HL-60 (cell line): ENCODE data around the gene GPNMB.

Experiments used
- CTCF ChIP-seq: IDR thresholded peaks from one replicate; pipeline ENCODE4 v1.5.1; 2011; ENCODE audit warnings: low read length, control low read depth, inconsistent platforms; ENCODE audit not compliant: insufficient read depth
- POLR2AphosphoS5 ChIP-seq: IDR thresholded peaks from 2 replicates; pipeline ENCODE4 v1.6.1; 2012; ENCODE audit warnings: low read depth
- REST ChIP-seq: IDR thresholded peaks from 2 replicates; pipeline ENCODE4 v1.6.1; 2012; ENCODE audit warnings: low read depth; ENCODE audit not compliant: insufficient replicate concordance

GRCh38 chr7:23284871-23285270 is 38.3 kb downstream of the GPNMB start:
- TF ChIP-seq CTCF (no peak), REST (no peak), POLR2AphosphoS5 (no peak)
